Colonic mucosa (tissue), 4 donors: ENCODE measurements around the gene NDST1. TPM values are rescaled to one million over a fixed set of nuclear protein-coding genes. Genes with fewer than 3 reads are reported as not detected.

Source experiments
- DNase-seq: peaks from one replicate; pipeline ENCODE4 v3.0.0-alpha.2; 2020
- H3K27ac ChIP-seq: fragments of 200-600 bp; one replicate; pipeline ENCODE4 v1.8.0; 2021
- H3K27me3 ChIP-seq: fragments of 200-600 bp; one replicate; pipeline ENCODE4 v1.8.0; 2021
- H3K36me3 ChIP-seq: fragments of 200-600 bp; one replicate; pipeline ENCODE4 v1.8.0; 2021
- H3K4me1 ChIP-seq: fragments of 200-600 bp; one replicate; pipeline ENCODE4 v1.8.0; 2021; ENCODE audit warnings: mild to moderate bottlenecking
- H3K4me3 ChIP-seq: fragments of 200-600 bp; one replicate; pipeline ENCODE4 v1.8.0; 2021
- H3K9ac ChIP-seq, 2 donors: one replicate each; pipeline ENCODE4 v1.7.0; 2013; ENCODE audit warnings: control low read depth in 2 of 2, low read depth in 2 of 2, low read length in 2 of 2
- H3K9me3 ChIP-seq: fragments of 200-600 bp; one replicate; pipeline ENCODE4 v1.8.0; 2021
- CTCF ChIP-seq: fragments of 200-600 bp; IDR thresholded peaks from one replicate; pipeline ENCODE4 v1.8.0; 2022; ENCODE audit warnings: antibody characterized with exemption, mild to moderate bottlenecking
- intact Hi-C: fragments of 100-400 bp; cut with DNase I; formaldehyde crosslinking; loops from one replicate; pipeline ENCODE4 v1.14.1; 2022
- total RNA-seq, 2 donors: library from RNA; stranded (reverse); fragmentation: NEBNext Ultra II Directional in 1 of 2; extraction: Animal tissue kit (Norgen Biotek cat#: 25700) in 1 of 2; gene quantifications; one replicate each; pipeline ENCODE4 v1.2.1, GENCODE V29; 2021
- donor health status: healthy.
- donor health status: DM: no; HTN: no; CAD: no.
- donor health status: DM: no; HTN: no; CAD: no.

NDST1 gene
- total RNA-seq, 2 donors from 2014 or later: 37.4 to 51.3 TPM

- intact Hi-C loops: no loop called here
- H3K9ac ChIP-seq: no peak overlapping the region
- no peak overlapping the region for H3K4me3 ChIP-seq
- no peaks in the 10 kb centered on the region for H3K9me3 ChIP-seq
- H3K4me1 ChIP-seq: peaks cover 9% of the 10 kb centered on the region
- DNase-seq: no peak
- TF ChIP-seq CTCF: no peak
- H3K27me3 ChIP-seq: no peaks in the 10 kb centered on the region
- H3K27ac ChIP-seq: peak overlapping the region; percentile 6
- H3K36me3 ChIP-seq: no peaks in the 10 kb centered on the region
These were observed 10.5 kb upstream of the NDST1 start for GRCh38 chr5:150497274-150497988.

- Histone ChIP-seq H3K27me3 (no peaks in the 10 kb centered on the region), H3K4me1 (peaks cover 9% of the 10 kb centered on the region), H3K27ac (peak overlapping the region; percentile 6), H3K9ac (no peak overlapping the region), H3K4me3 (no peak overlapping the region), H3K36me3 (no peaks in the 10 kb centered on the region), H3K9me3 (no peaks in the 10 kb centered on the region)
- no peak for TF ChIP-seq CTCF
- no peak for DNase-seq
- intact Hi-C loops: no loop called here
These were observed 10.0 kb upstream of the NDST1 start for GRCh38 chr5:150497989-150498317.

- TF ChIP-seq CTCF: no peak
- Histone ChIP-seq H3K36me3 (no peaks in the 10 kb centered on the region), H3K4me3 (no peak overlapping the region), H3K4me1 (peaks cover 9% of the 10 kb centered on the region), H3K9ac (no peak overlapping the region), H3K27me3 (no peaks in the 10 kb centered on the region), H3K9me3 (no peaks in the 10 kb centered on the region), H3K27ac (no peak overlapping the region)
- intact Hi-C loops: no loop called here
- DNase-seq: no peak
These were observed 9.4 kb upstream of the NDST1 start for GRCh38 chr5:150498501-150498900.

- no peak overlapping the region for H3K9ac ChIP-seq
- H3K27ac ChIP-seq: no peak overlapping the region
- H3K9me3 ChIP-seq: no peaks in the 10 kb centered on the region
- intact Hi-C loops: no loop called here
- H3K27me3 ChIP-seq: no peaks in the 10 kb centered on the region
- no peak overlapping the region for H3K4me3 ChIP-seq
- no peak for TF ChIP-seq CTCF
- DNase-seq: no peak
- H3K36me3 ChIP-seq: no peaks in the 10 kb centered on the region
- H3K4me1 ChIP-seq: peaks cover 9% of the 10 kb centered on the region
These were observed 9.0 kb upstream of the NDST1 start for GRCh38 chr5:150498971-150499370.

- no peak for TF ChIP-seq CTCF
- no peak for DNase-seq
- Histone ChIP-seq H3K9me3 (no peaks in the 10 kb centered on the region), H3K9ac (no peak overlapping the region), H3K27me3 (no peaks in the 10 kb centered on the region), H3K27ac (no peak overlapping the region), H3K4me1 (peaks cover 9% of the 10 kb centered on the region), H3K4me3 (no peak overlapping the region), H3K36me3 (no peaks in the 10 kb centered on the region)
- intact Hi-C loops: no loop called here
These were observed 8.4 kb upstream of the NDST1 start for GRCh38 chr5:150499437-150499956.
